ENCODE data around the gene NFIB. TPM values are rescaled to one million over a fixed set of nuclear protein-coding genes. Genes with fewer than 3 reads are reported as not detected.

Gene NFIB
- 0.08 TPM for polyA plus RNA-seq (2012; ENCODE audit: low read depth, missing spikeins)

DNA sequence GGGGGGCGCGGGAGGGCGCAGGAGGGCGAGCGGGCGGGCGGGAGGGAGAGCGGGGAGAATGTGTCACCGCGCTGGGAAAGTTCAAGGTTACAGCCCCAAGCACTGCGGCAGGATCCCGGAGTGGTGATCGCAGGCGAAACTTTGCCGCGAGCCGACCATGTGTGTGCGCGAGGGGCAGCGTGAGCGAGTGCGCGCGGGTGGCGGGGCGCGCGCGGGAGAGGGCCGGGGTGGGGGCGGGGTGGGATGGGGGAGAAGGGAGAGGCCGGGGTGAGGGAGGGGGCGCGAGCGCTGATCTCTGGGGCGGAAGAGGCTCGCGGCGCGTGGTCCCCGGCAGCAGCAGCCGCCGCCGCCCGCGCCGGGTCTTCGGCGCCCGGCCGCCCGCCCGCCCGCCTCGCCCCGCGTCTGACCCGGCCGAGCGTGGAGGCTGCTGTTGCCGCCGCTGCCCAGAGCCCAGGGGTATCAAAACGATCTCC is at the start of gene NFIB:
NFIB (minus strand) TSS at position 191 of the 473 bp plus-strand sequence. CDS start 630 bp downstream, outside the sequence.
- TF ChIP-seq PAX5 (IDR thresholded peaks at IDR 0.05; ENCODE audit: insufficient read depth, low read length, severe bottlenecking) (no peak), SPI1 (IDR thresholded peaks at IDR 0.05; ENCODE audit: low read depth, low read length) (no peak), POLR2AphosphoS5 (IDR thresholded peaks at IDR 0.05; ENCODE audit: low read depth, low read length) (no peak), POLR2A (IDR thresholded peaks at IDR 0.05; ENCODE audit: low read depth, low read length) (no peak), TAF1 (IDR thresholded peaks at IDR 0.05; ENCODE audit: low read depth, low read length) (no peak), POU2F2 (IDR thresholded peaks at IDR 0.05; ENCODE audit: low read depth, low read length) (no peak)
- no peak for DNase-seq (ENCODE audit: insufficient read length, low spot score)
- no peak for FAIRE-seq

DNA sequence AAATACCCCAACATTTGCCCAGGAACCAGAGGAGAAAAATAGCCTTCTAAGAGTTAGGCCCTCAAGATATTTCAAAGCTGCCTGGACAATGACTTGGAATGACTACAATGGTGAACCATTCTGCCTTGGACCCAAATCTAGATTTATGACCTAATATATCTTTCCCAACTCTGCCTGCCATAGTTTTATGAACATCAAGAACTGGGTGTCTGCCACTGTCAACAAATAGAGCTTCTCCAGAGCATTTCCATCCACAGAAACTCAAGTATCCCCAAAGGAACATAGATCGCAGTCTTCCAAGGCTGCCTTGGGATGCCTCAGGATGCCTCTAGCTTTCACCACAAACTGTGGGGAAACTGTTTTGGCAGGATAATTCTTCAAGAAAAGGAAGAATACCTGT is 48.2 kb upstream of the NFIB start:
- no peak for TF ChIP-seq TAF1 (IDR thresholded peaks at IDR 0.05; ENCODE audit: low read depth, low read length)
- TF ChIP-seq POU2F2 (IDR thresholded peaks at IDR 0.05; ENCODE audit: low read depth, low read length), result no peak
- TF ChIP-seq PAX5 (IDR thresholded peaks at IDR 0.05; ENCODE audit: insufficient read depth, low read length, severe bottlenecking), result no peak
- TF ChIP-seq POLR2A (IDR thresholded peaks at IDR 0.05; ENCODE audit: low read depth, low read length), result no peak
- TF ChIP-seq POLR2AphosphoS5 (IDR thresholded peaks at IDR 0.05; ENCODE audit: low read depth, low read length), result no peak
- no peak for TF ChIP-seq SPI1 (IDR thresholded peaks at IDR 0.05; ENCODE audit: low read depth, low read length)
- DNase-seq (ENCODE audit: insufficient read length, low spot score) (no peak), FAIRE-seq (no peak)

DNA sequence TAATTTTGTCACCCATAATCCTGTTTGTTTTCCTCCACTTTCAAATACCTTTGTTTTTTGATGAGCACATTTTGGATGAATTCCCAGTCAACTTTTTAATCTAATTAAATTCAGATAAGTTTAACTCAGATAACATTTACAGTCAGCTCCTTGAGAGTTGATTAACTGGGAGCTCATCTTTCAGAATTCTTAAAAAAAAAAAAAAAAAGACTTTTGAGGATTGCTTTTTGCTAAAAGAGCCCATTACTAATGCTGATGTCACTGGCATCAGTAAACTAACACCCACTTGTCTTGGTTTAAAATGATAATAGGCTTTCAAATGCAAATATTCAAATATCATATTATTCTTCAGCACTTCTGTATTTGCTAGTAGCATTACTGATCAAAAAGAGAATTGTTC is 47.1 kb upstream of the NFIB start:
- no peak for FAIRE-seq
- no peak for TF ChIP-seq POLR2A (IDR thresholded peaks at IDR 0.05; ENCODE audit: low read depth, low read length)
- no peak for TF ChIP-seq POU2F2 (IDR thresholded peaks at IDR 0.05; ENCODE audit: low read depth, low read length)
- TF ChIP-seq TAF1 (IDR thresholded peaks at IDR 0.05; ENCODE audit: low read depth, low read length), result no peak
- TF ChIP-seq POLR2AphosphoS5 (IDR thresholded peaks at IDR 0.05; ENCODE audit: low read depth, low read length), result no peak
- TF ChIP-seq PAX5 (IDR thresholded peaks at IDR 0.05; ENCODE audit: insufficient read depth, low read length, severe bottlenecking), result no peak
- TF ChIP-seq SPI1 (IDR thresholded peaks at IDR 0.05; ENCODE audit: low read depth, low read length), result no peak
- no peak for DNase-seq (ENCODE audit: insufficient read length, low spot score)

DNA sequence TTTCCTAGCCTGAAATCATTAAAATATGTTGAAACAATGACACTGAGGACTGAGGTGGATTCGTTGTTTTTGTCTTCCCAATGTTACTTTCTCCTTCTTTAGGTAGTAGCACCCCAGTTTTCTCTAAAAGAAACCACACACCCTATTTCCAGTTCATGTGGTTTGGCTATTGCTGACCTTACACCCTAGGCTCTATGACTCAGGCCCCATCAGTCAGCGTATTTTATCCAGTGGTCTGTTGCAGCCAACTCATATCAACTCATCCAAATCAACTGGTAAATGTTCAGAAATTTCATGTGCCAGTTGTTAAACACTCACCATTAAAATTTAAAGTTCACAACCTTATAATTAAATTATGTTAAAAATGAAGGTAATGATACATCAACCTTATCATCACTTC is 44.6 kb upstream of the NFIB start:
- FAIRE-seq, result no peak

DNA sequence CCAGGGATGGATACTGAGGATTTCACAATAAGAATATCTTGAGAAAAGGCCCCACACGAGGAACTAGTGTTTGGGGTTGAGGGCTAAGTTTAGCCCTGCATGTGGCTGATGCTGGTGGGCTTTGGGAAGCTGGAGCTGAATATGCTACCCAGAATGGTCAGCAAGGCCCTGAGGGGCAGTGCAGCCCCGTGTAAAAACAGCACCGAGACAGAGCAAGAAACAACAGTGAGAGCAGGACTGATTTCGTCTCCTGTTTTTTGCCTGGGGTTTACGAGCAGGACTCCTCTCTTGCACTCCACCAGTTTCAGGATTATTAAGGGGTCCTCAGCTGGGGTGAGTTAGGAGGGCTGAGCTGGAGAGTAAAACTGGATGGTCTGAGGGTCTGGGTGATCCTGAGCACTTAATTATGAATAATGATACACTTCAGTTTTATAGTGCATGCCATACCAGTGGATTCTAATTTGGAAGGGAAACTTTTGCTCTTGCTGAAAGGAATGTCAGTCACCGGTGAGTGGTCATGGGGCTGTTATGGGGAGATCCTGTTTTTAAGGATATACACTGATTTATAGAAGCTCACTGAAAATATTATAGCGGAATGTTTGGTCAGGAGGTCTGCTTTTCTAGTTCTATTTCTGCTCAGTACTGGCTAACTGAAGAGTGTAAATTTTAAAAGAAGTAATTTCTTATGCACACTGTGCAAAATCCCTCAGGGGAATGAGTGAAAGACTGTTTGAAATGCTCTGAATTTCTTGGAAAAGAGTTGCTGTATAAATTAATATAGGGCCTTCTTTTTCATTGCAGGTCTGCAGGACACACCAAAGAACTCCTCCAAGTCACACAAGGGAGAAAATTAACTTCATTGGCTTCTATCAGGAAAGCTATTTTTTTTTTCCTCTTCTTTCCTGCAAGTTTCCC is 42.7 kb upstream of the NFIB start:
- TF ChIP-seq POLR2AphosphoS5 (IDR thresholded peaks at IDR 0.05; ENCODE audit: low read depth, low read length), result no peak
- TF ChIP-seq TAF1 (IDR thresholded peaks at IDR 0.05; ENCODE audit: low read depth, low read length), result no peak
- no peak for TF ChIP-seq PAX5 (IDR thresholded peaks at IDR 0.05; ENCODE audit: insufficient read depth, low read length, severe bottlenecking)
- no peak for TF ChIP-seq POU2F2 (IDR thresholded peaks at IDR 0.05; ENCODE audit: low read depth, low read length)
- no peak for TF ChIP-seq SPI1 (IDR thresholded peaks at IDR 0.05; ENCODE audit: low read depth, low read length)
- no peak for TF ChIP-seq POLR2A (IDR thresholded peaks at IDR 0.05; ENCODE audit: low read depth, low read length)
- DNase-seq (ENCODE audit: insufficient read length, low spot score), result no peak
- no peak for FAIRE-seq

More for the DNA sequence above, 44.6 kb upstream of the NFIB start:
- TF ChIP-seq PAX5 (IDR thresholded peaks at IDR 0.05; ENCODE audit: insufficient read depth, low read length, severe bottlenecking) (no peak), POU2F2 (IDR thresholded peaks at IDR 0.05; ENCODE audit: low read depth, low read length) (no peak), SPI1 (IDR thresholded peaks at IDR 0.05; ENCODE audit: low read depth, low read length) (no peak), POLR2AphosphoS5 (IDR thresholded peaks at IDR 0.05; ENCODE audit: low read depth, low read length) (no peak), TAF1 (IDR thresholded peaks at IDR 0.05; ENCODE audit: low read depth, low read length) (no peak), POLR2A (IDR thresholded peaks at IDR 0.05; ENCODE audit: low read depth, low read length) (no peak)
- DNase-seq (ENCODE audit: insufficient read length, low spot score), result no peak

DNA sequence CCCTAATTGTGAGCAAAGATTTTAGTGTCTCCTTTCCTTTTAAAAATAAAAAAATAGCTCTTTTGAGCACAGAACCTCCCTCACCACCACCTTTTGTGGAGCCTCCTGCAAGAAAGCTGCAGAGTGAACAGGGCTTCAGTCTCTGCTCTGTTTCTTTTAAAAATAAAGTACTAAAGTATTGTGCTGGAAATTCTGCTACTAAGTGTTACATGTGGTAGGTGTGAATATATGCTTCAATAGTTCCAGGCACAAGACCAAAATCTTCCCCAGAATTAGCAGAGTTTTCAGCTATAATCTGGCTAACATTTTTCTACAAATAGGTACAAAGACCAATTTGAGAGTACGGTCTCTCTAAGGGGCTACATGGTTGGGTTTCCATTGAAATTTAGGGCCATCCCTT is 40.3 kb upstream of the NFIB start:
- FAIRE-seq, result no peak
- TF ChIP-seq POLR2AphosphoS5 (IDR thresholded peaks at IDR 0.05; ENCODE audit: low read depth, low read length) (no peak), TAF1 (IDR thresholded peaks at IDR 0.05; ENCODE audit: low read depth, low read length) (no peak), POLR2A (IDR thresholded peaks at IDR 0.05; ENCODE audit: low read depth, low read length) (no peak), PAX5 (IDR thresholded peaks at IDR 0.05; ENCODE audit: insufficient read depth, low read length, severe bottlenecking) (no peak), POU2F2 (IDR thresholded peaks at IDR 0.05; ENCODE audit: low read depth, low read length) (no peak), SPI1 (IDR thresholded peaks at IDR 0.05; ENCODE audit: low read depth, low read length) (no peak)
- DNase-seq (ENCODE audit: insufficient read length, low spot score), result no peak

DNA sequence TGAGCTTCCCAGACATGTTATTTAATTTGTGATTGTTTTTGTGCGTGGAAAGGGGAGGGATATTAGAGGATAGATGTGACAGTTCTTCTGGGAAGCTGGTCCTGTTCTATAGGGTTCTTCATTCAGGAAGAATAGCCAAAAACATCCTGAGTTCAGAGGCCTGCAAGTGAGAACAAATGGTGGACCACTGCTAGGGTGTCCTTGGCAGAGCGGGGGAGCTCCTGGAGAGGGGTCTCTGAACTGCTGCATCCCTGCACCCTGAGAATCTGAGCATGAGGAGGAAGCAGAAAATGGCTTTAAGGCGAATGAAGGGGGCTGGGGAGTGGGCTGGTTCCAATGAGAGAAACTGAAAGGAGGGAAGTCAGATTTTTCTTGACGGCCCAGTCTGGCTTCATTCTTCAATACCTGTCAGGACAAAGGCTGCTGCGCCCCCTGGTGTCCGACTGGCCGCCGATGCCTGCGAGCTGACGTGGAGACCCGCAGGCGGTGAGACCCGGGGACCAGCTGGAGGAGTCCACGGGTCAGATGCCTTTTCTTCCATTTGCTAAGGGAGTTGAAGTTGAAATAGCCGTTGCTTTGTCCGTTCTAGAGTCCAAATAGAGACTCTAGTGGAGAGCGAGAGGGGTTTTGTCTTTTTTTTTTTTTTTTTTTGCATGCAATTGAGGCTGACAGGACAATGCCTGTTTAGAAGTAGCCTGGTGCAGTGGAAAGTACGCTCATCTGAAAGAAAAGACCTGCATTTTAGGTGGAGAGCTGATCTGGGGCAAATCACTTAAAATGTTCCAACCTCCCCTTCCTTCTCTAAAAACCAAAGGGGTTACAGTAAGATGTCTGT is 39.5 kb upstream of the NFIB start:
- TF ChIP-seq POU2F2 (IDR thresholded peaks at IDR 0.05; ENCODE audit: low read depth, low read length) (no peak), TAF1 (IDR thresholded peaks at IDR 0.05; ENCODE audit: low read depth, low read length) (no peak), SPI1 (IDR thresholded peaks at IDR 0.05; ENCODE audit: low read depth, low read length) (0 out of 2 replicates have a peak, but pooled peaks have one; percentile 20)
- peak; percentile 77 for FAIRE-seq
- DNase-seq (ENCODE audit: insufficient read length, low spot score), result peak; percentile 60

DNA sequence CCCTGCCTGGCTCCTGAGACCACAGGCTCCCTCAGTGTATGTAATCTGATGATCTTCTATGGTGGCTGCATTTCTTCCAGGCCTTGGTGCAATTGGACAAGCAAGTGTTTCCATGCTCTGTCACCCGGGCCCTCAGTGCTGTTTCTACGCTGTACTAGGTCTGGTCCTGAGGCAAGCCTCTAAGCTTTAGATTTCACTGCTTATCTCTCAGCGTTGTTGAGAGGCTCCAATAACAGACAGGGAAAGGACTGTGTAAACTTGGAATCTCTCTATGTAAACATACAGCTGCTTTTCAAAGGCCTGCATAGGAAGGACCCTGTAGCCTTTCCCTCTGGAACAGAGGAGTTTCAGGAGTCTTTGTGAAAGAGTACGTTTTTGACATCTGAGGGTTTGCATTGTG is 38.6 kb upstream of the NFIB start:
- FAIRE-seq (no peak), DNase-seq (ENCODE audit: insufficient read length, low spot score) (no peak)
- TF ChIP-seq TAF1 (IDR thresholded peaks at IDR 0.05; ENCODE audit: low read depth, low read length) (no peak), POLR2AphosphoS5 (IDR thresholded peaks at IDR 0.05; ENCODE audit: low read depth, low read length) (no peak), POU2F2 (IDR thresholded peaks at IDR 0.05; ENCODE audit: low read depth, low read length) (no peak), PAX5 (IDR thresholded peaks at IDR 0.05; ENCODE audit: insufficient read depth, low read length, severe bottlenecking) (no peak), POLR2A (IDR thresholded peaks at IDR 0.05; ENCODE audit: low read depth, low read length) (no peak), SPI1 (IDR thresholded peaks at IDR 0.05; ENCODE audit: low read depth, low read length) (no peak)
